G401 (cell line): ENCODE data around the gene NDST1. TPM values are rescaled to one million over a fixed set of nuclear protein-coding genes. Genes with fewer than 3 reads are reported as not detected.

Source experiments
- DNase-seq: peaks from one replicate; pipeline ENCODE4 v3.0.0-alpha.2; 2015; ENCODE audit warnings: low spot score
- in situ Hi-C: cut with HindIII; loops from 2 replicates; pipeline ENCODE4 v1.10.0; 2016; ENCODE audit warnings: low sequenced_read_pairs, mixed read lengths
- total RNA-seq: library from RNA; depleted of rRNA; stranded (reverse); fragments of >200 nt; shearing (Covaris generic); gene quantifications from 2 replicates; pipeline ENCODE4 v1.2.3, GENCODE V29; 2014

Gene NDST1
- total RNA-seq, 1 experiment from 2014 or later: 76.0 TPM

- in situ Hi-C loops: no loop called here
- peak; percentile 64 for DNase-seq
These were observed 20.5 kb upstream of the NDST1 start for GRCh38 chr5:150487199-150488061.

GRCh38 chr5:150488519-150489359 lies 19.2 kb upstream of the NDST1 start:
- in situ Hi-C loops: no loop called here
- DNase-seq: peak; percentile 52

- peak; percentile 51 for DNase-seq
- in situ Hi-C loops: no loop called here
These were observed 18.3 kb upstream of the NDST1 start for GRCh38 chr5:150489360-150490295.

GRCh38 chr5:150490296-150490669 lies 17.6 kb upstream of the NDST1 start:
- in situ Hi-C loops: no loop called here
- DNase-seq: no peak

GRCh38 chr5:150490754-150491153 lies 17.2 kb upstream of the NDST1 start:
- in situ Hi-C loops: no loop called here
- no peak for DNase-seq

GRCh38 chr5:150491876-150492275 lies 16.1 kb upstream of the NDST1 start:
- in situ Hi-C loops: no loop called here
- DNase-seq: peak; percentile 76

GRCh38 chr5:150492621-150493020 lies 15.3 kb upstream of the NDST1 start:
- in situ Hi-C loops: no loop called here
- no peak for DNase-seq

GRCh38 chr5:150496098-150496497 lies 11.8 kb upstream of the NDST1 start:
- in situ Hi-C loops: no loop called here
- no peak for DNase-seq

GRCh38 chr5:150496534-150496933 lies 11.4 kb upstream of the NDST1 start:
- DNase-seq: no peak
- in situ Hi-C loops: no loop called here

GRCh38 chr5:150497274-150497988 lies 10.5 kb upstream of the NDST1 start:
- DNase-seq: no peak
- in situ Hi-C loops: no loop called here

- DNase-seq: no peak
- in situ Hi-C loops: no loop called here
These were observed 10.0 kb upstream of the NDST1 start for GRCh38 chr5:150497989-150498317.

- no peak for DNase-seq
- in situ Hi-C loops: no loop called here
These were observed 9.4 kb upstream of the NDST1 start for GRCh38 chr5:150498501-150498900.

GRCh38 chr5:150498971-150499370 lies 9.0 kb upstream of the NDST1 start:
- in situ Hi-C loops: no loop called here
- DNase-seq: no peak

- DNase-seq: no peak
- in situ Hi-C loops: no loop called here
These were observed 8.4 kb upstream of the NDST1 start for GRCh38 chr5:150499437-150499956.

- in situ Hi-C loops: no loop called here
- no peak for DNase-seq
These were observed 7.5 kb upstream of the NDST1 start for GRCh38 chr5:150500328-150500841.

- no peak for DNase-seq
- in situ Hi-C loops: no loop called here
These were observed 7.0 kb upstream of the NDST1 start for GRCh38 chr5:150500905-150501304.

GRCh38 chr5:150502106-150502505 lies 5.8 kb upstream of the NDST1 start:
- no peak for DNase-seq
- in situ Hi-C loops: no loop called here

- in situ Hi-C loops: no loop called here
- no peak for DNase-seq
These were observed 5.1 kb upstream of the NDST1 start for GRCh38 chr5:150502847-150503246.
